ENCODE measurements around the gene CHST11. TPM values are rescaled to one million over a fixed set of nuclear protein-coding genes. Genes with fewer than 3 reads are reported as not detected.

Gene CHST11
- total and polyA plus RNA-seq, 9 of the 15 experiments (the other 6 are each of a cell fraction or from before 2014, with no cell fraction given) = 2.3 to 38.7 (median 15.0) TPM

GRCh38 chr12:104456950-104457745 is 400 bp downstream of the CHST11 start (continued):
- TF ChIP-seq RUNX1 (IDR thresholded peaks at IDR 0.05; ENCODE audit: low read depth) = no peak
- TF ChIP-seq PHF20 (IDR thresholded peaks at IDR 0.05; ENCODE audit: partially characterized antibody) = peak; percentile 15
- no peak for TF ChIP-seq ILF3 (IDR thresholded peaks at IDR 0.05; ENCODE audit: borderline replicate concordance)
- no peak for TF ChIP-seq HDAC3 (IDR thresholded peaks at IDR 0.05; ENCODE audit: borderline replicate concordance, partially characterized antibody)
- TF ChIP-seq HDAC1 (IDR thresholded peaks at IDR 0.05) = peak in 1 of 2 experiments; percentile 47; a peak in 1 of 4 replicates
- TF ChIP-seq THRB (CRISPR knock-in tag; conservative IDR thresholded peaks at IDR 0.05) = no peak
- TF ChIP-seq CBFA2T3 (IDR thresholded peaks at IDR 0.05) = no peak
- 0 out of 2 replicates have a peak, but pooled peaks have one; percentile 12 for TF ChIP-seq ZNF395 (CRISPR knock-in tag; IDR thresholded peaks at IDR 0.05)
- TF ChIP-seq CCNT2 (IDR thresholded peaks at IDR 0.05; ENCODE audit: borderline replicate concordance, extremely low read depth, insufficient read length, low read depth, low read length) = peak; percentile 8
- peak; percentile 37 to 77; a peak in 3 of 4 replicates for TF ChIP-seq RCOR1 (IDR thresholded peaks at IDR 0.05; ENCODE audit: borderline replicate concordance in 1 of 2, low read depth in 2 of 2, low read length in 2 of 2)
- TF ChIP-seq VEZF1 (CRISPR knock-in tag; IDR thresholded peaks at IDR 0.05) = 0 out of 2 replicates have a peak, but pooled peaks have one; percentile 47
- no peak for TF ChIP-seq BCL6 (CRISPR knock-in tag; IDR thresholded peaks at IDR 0.05)
- TF ChIP-seq ZNF609 (CRISPR knock-in tag; IDR thresholded peaks at IDR 0.05; ENCODE audit: borderline replicate concordance) = peak; percentile 34; the same call in 1 of the 2 replicates
- peak; percentile 57 for TF ChIP-seq BRD9 (IDR thresholded peaks at IDR 0.05; ENCODE audit: low read depth, partially characterized antibody)
- no peak for TF ChIP-seq STAG1 (CRISPR knock-in tag; IDR thresholded peaks at IDR 0.05; ENCODE audit: borderline replicate concordance)
- TF ChIP-seq NBN (IDR thresholded peaks at IDR 0.05; ENCODE audit: low read depth) = 0 out of 2 replicates have a peak, but pooled peaks have one; percentile 69
- TF ChIP-seq BRF1 (IDR thresholded peaks at IDR 0.05; ENCODE audit: borderline replicate concordance, extremely low read depth, insufficient read length) = no peak
- TF ChIP-seq ZNF124 (CRISPR knock-in tag; IDR thresholded peaks at IDR 0.05) = no peak
